Trophoblast cell (in vitro differentiated cells and primary cell): Measurements from ENCODE around the gene SEC16A.

Experiments
- DNase-seq, 2 donors: peaks; one replicate each; pipeline ENCODE4 v3.0.0-alpha.2; 2016
- H2AFZ ChIP-seq: 2 replicates; pipeline ENCODE4 v1.6.1; 2013; ENCODE audit warnings: low read length, moderate library complexity, mild to moderate bottlenecking; ENCODE audit not compliant: insufficient read depth, poor library complexity
- H2AK5ac ChIP-seq: 2 replicates; pipeline ENCODE4 v1.6.1; 2013; ENCODE audit warnings: mild to moderate bottlenecking, low read length
- H2BK120ac ChIP-seq: 2 replicates; pipeline ENCODE4 v1.6.1; 2013; ENCODE audit warnings: low read length, mild to moderate bottlenecking, moderate library complexity; ENCODE audit not compliant: insufficient read depth, poor library complexity
- H2BK12ac ChIP-seq: 2 replicates; pipeline ENCODE4 v1.6.1; 2013; ENCODE audit warnings: mild to moderate bottlenecking, low read length, moderate library complexity
- H2BK5ac ChIP-seq: 2 replicates; pipeline ENCODE4 v1.6.1; 2013; ENCODE audit warnings: low read length, low read depth, moderate library complexity, mild to moderate bottlenecking; ENCODE audit not compliant: poor library complexity
- H3K14ac ChIP-seq: 2 replicates; pipeline ENCODE4 v1.6.1; 2013; ENCODE audit warnings: mild to moderate bottlenecking, low read length
- H3K18ac ChIP-seq: 2 replicates; pipeline ENCODE4 v1.6.1; 2013; ENCODE audit warnings: mild to moderate bottlenecking, low read length
- H3K23ac ChIP-seq: 2 replicates; pipeline ENCODE4 v1.6.1; 2013; ENCODE audit warnings: low read length
- H3K27ac ChIP-seq: 2 replicates; pipeline ENCODE4 v1.5.1; 2013; ENCODE audit warnings: low read depth, mild to moderate bottlenecking, inconsistent platforms, low read length, moderate library complexity
- H3K27me3 ChIP-seq: 2 replicates; pipeline ENCODE4 v1.6.1; 2013; ENCODE audit warnings: inconsistent platforms, mild to moderate bottlenecking, low read length, moderate library complexity; ENCODE audit not compliant: insufficient read depth
- H3K36me3 ChIP-seq, 2 experiments: 1 replicate in 1 of 2; 2 replicates in 1 of 2; pipeline ENCODE4 v1.6.1; 2013; ENCODE audit warnings: low read length in 2 of 2, mild to moderate bottlenecking in 2 of 2, moderate library complexity in 1 of 2; ENCODE audit not compliant: insufficient read depth in 2 of 2, control insufficient read depth in 1 of 2
- H3K4ac ChIP-seq: 2 replicates; pipeline ENCODE4 v1.6.1; 2013; ENCODE audit warnings: low read depth, mild to moderate bottlenecking, low read length, moderate library complexity
- H3K4me1 ChIP-seq, 2 experiments: 1 replicate in 1 of 2; 2 replicates in 1 of 2; pipeline ENCODE4 v1.6.1; 2013; ENCODE audit warnings: low read length in 2 of 2, mild to moderate bottlenecking in 2 of 2, moderate library complexity in 1 of 2; ENCODE audit not compliant: insufficient read depth in 2 of 2, control insufficient read depth in 1 of 2
- H3K4me2 ChIP-seq: 2 replicates; pipeline ENCODE4 v1.6.1; 2013; ENCODE audit warnings: inconsistent platforms, mild to moderate bottlenecking, low read length, moderate library complexity
- H3K4me3 ChIP-seq: 2 replicates; pipeline ENCODE4 v1.5.1; 2013; ENCODE audit warnings: mild to moderate bottlenecking, low read depth, low read length, inconsistent platforms
- H3K79me1 ChIP-seq: one replicate; pipeline ENCODE4 v1.6.1; 2013; ENCODE audit warnings: low read length
- H3K79me2 ChIP-seq: 2 replicates; pipeline ENCODE4 v1.6.1; 2013; ENCODE audit warnings: low read length, mild to moderate bottlenecking; ENCODE audit not compliant: control insufficient read depth, insufficient read depth, poor library complexity
- H3K9ac ChIP-seq: 2 replicates; pipeline ENCODE4 v1.6.1; 2013; ENCODE audit warnings: mild to moderate bottlenecking, low read length
- H3K9me3 ChIP-seq: 2 replicates; pipeline ENCODE4 v1.6.1; 2013; ENCODE audit warnings: low read depth, mild to moderate bottlenecking, control low read depth, inconsistent platforms, low read length; ENCODE audit not compliant: insufficient read depth
- H4K12ac ChIP-seq: 2 replicates; pipeline ENCODE4 v1.6.1; 2013; ENCODE audit warnings: low read depth, mild to moderate bottlenecking, low read length, moderate library complexity
- H4K8ac ChIP-seq: 2 replicates; pipeline ENCODE4 v1.6.1; 2013; ENCODE audit warnings: low read depth, mild to moderate bottlenecking, low read length, moderate library complexity
- H4K91ac ChIP-seq: one replicate; pipeline ENCODE4 v1.6.1; 2013; ENCODE audit warnings: low read depth, mild to moderate bottlenecking, low read length, moderate library complexity
- WGBS: extraction: QIAGEN DNeasy Blood & Tissue Kit; methylation state at CpG from one replicate; pipeline ENCODE4 v1.1.7; 2013; ENCODE audit warnings: missing lambda C conversion rate; ENCODE audit not compliant: insufficient read length, insufficient coverage; ENCODE audit errors: extremely low coverage; 5-methylcytosine and 5-hydroxymethylcytosine counted together

Gene SEC16A

DNA sequence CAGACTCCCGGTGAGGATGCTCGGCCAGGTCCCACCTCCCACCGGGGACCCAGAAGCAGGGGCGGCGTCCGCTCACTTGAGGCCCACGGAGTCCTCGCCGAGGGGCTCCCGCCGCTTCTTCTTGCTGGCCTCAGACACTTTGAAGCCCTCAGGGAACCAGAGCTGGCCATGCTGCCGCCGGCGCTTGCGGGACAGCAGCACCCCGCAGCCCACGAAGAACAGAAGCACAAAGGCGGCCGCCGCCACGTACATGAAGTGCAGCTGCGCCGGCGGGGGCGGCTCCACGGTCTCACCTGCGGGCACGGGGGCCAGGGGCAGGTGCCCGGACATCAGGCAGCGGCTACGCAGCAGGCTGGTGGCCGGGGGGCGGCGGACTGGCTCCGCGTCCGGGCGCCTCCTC, 19.4 kb upstream of the SEC16A start:
- no peaks in the 10 kb centered on the region for H3K27me3 ChIP-seq
- H4K12ac ChIP-seq, result no peak overlapping the region
- H3K4ac ChIP-seq, result no peak overlapping the region
- H3K36me3 ChIP-seq, result peaks cover 78 to 81% of the 10 kb centered on the region in 2 experiments
- H3K4me2 ChIP-seq, result no peak overlapping the region
- H2BK12ac ChIP-seq, result no peak overlapping the region
- H3K79me1 ChIP-seq, result no peaks in the 10 kb centered on the region
- H2AK5ac ChIP-seq, result no peak overlapping the region
- H3K4me1 ChIP-seq, result no peaks in the 10 kb centered on the region
- H3K9ac ChIP-seq, result no peak overlapping the region
- no peak overlapping the region for H3K14ac ChIP-seq
- peaks cover 8% of the 10 kb centered on the region for H3K9me3 ChIP-seq
- H4K91ac ChIP-seq, result no peak overlapping the region
- H2BK5ac ChIP-seq, result no peak overlapping the region
- no CpG with 5 or more reads among the region's 38 CpGs for WGBS
- H3K18ac ChIP-seq, result no peak overlapping the region
- no peak overlapping the region for H2AFZ ChIP-seq
- no peak overlapping the region for H4K8ac ChIP-seq
- H3K27ac ChIP-seq, result no peak overlapping the region
- DNase-seq, result no peak
- no peak overlapping the region for H3K23ac ChIP-seq
- no peaks in the 10 kb centered on the region for H3K79me2 ChIP-seq
- H2BK120ac ChIP-seq, result no peak overlapping the region
- H3K4me3 ChIP-seq, result no peak overlapping the region

DNA sequence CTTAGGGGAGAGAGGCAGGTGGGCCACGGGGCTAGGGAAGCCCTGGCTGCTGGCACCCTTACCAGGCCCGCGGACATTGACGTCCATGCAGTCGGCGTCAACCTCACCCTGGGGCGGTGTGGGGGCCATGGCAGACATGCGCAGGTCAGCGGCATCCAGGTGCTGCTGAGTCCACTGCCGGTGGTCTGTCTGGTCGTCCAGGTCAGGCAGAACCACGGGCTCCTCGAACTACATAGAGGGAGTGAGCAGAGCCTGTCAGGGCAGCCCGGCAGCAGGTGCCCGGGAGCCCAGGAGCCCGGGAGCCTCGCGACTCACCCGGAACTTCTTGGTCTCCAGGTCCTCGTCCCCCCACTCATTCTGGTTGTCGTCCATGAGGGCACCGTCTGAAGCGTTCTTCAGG, 18.8 kb upstream of the SEC16A start:
- Histone ChIP-seq H4K12ac (no peak overlapping the region), H2AK5ac (no peak overlapping the region), H3K27ac (no peak overlapping the region), H3K14ac (no peak overlapping the region), H3K23ac (no peak overlapping the region), H3K79me1 (no peaks in the 10 kb centered on the region), H3K9ac (no peak overlapping the region), H3K36me3 (peaks cover 78 to 79% of the 10 kb centered on the region in 2 experiments), H3K79me2 (no peaks in the 10 kb centered on the region), H4K8ac (no peak overlapping the region), H3K18ac (no peak overlapping the region), H3K4me2 (no peak overlapping the region), H2BK5ac (no peak overlapping the region), H2AFZ (no peak overlapping the region), H3K4me1 (no peaks in the 10 kb centered on the region), H4K91ac (no peak overlapping the region), H3K4me3 (no peak overlapping the region), H2BK12ac (no peak overlapping the region), H3K9me3 (peaks cover 8% of the 10 kb centered on the region), H3K27me3 (no peaks in the 10 kb centered on the region), H2BK120ac (no peak overlapping the region), H3K4ac (no peak overlapping the region)
- no peak for DNase-seq
- WGBS, result no CpG with 5 or more reads among the region's 23 CpGs

DNA sequence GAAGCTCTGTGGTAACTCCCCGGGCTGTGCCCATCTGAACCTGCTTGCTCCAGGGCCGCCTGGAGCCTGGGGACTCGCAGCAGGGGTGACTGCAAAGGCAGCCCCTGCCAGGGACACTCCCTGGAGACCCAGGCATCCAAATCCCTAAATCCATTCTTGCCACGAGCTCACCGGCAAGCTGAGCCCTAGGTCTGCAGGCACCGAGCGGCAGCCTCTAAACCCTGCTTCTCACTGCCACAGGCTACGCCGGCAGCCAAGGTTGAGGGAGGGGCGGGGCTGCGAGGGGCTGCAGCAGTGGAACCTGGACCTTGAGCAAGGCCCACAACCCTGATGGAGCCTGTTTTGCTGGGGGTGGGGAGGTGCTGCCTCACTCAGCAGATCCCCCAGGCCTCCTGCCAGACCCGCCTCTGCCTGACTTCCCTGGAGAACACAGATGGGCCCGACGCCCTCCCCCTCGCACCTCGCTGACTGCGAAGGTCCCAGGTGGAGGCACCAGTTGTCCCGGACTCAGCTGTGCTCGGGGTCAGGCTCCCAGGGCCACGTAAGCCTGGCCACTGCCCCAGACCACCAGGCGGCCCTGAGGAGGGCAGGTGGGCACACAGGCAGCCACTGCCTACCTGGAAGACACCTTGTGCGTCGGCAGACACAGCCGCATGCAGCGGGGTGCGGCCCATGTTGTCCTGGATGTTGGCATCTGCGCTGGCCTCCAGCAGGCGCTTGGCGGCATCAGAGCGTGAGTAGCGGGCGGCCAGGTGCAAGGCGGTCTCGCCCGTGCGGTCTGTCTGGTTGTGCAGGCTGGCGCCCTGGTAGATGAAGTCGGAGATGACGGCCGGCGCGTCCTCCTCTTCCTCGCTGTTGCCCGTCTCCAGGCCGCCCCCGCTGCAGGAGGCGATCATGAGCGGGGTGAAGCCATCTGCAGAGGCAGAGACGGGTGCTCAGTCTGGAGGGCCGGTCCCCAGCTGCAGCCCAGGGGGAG, 17.4 kb upstream of the SEC16A start:
- Histone ChIP-seq H2BK5ac (no peak overlapping the region), H3K9me3 (peaks cover 8% of the 10 kb centered on the region), H3K14ac (no peak overlapping the region), H3K23ac (no peak overlapping the region), H2AK5ac (no peak overlapping the region), H3K4me3 (no peak overlapping the region), H2AFZ (no peak overlapping the region), H4K91ac (no peak overlapping the region), H3K79me2 (no peaks in the 10 kb centered on the region), H4K8ac (no peak overlapping the region), H3K27me3 (no peaks in the 10 kb centered on the region), H3K4me1 (no peaks in the 10 kb centered on the region), H2BK12ac (no peak overlapping the region), H3K4ac (no peak overlapping the region), H2BK120ac (no peak overlapping the region), H3K9ac (no peak overlapping the region), H3K27ac (no peak overlapping the region), H3K4me2 (no peak overlapping the region), H3K18ac (no peak overlapping the region), H4K12ac (no peak overlapping the region), H3K79me1 (no peaks in the 10 kb centered on the region), H3K36me3 (peaks cover 76 to 77% of the 10 kb centered on the region in 2 experiments)
- no peak for DNase-seq
- no CpG with 5 or more reads among the region's 50 CpGs for WGBS

DNA sequence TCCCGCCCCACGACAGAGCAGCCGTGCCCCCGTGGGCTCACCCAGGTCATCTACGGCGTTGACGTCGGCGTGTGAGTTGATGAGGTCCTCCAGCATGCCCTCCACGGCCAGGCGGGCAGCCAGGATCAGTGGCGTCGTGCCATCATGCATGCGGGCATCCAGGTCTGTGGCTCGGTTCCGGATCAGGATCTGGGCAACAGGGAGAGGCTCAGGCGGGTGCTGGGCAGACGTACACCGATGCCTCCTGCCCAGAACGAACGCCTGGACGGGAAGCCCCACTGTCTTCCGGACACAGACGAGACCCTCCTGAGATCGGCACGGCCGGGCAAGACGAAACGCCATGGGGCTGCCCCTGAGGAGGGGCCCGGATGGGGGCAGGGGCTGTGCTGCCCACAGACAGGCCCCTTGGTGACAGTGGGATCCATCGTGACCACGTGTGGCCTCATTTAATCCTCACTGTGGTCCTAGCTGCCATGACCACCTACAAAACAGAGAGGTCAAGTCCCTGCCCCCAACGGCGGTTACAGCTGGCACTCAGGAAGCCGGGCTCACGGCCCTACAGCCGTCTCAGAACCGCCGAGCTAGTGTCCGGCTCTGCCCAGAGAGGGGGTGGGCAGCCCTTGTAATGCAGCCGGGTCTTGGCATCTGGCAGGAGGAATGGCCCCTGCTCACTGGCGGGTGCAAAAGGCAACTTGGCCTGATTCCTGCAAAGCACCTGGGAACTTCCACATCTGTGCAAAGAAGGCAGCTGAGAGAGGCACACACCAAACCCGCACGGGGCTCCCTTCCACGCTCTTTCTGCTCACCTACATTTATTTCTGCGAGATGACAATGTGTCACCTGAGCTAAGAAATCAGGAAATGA, 16.5 kb upstream of the SEC16A start:
- Histone ChIP-seq H3K27ac (no peak overlapping the region), H3K4me2 (no peak overlapping the region), H3K23ac (no peak overlapping the region), H3K9ac (no peak overlapping the region), H4K12ac (no peak overlapping the region), H3K9me3 (peaks cover 6% of the 10 kb centered on the region), H3K79me2 (no peaks in the 10 kb centered on the region), H2BK120ac (no peak overlapping the region), H3K36me3 (peaks cover 66 to 72% of the 10 kb centered on the region in 2 experiments), H3K79me1 (no peaks in the 10 kb centered on the region), H2AFZ (no peak overlapping the region), H3K4me3 (no peak overlapping the region), H3K18ac (no peak overlapping the region), H2BK12ac (no peak overlapping the region), H3K14ac (no peak overlapping the region), H4K8ac (no peak overlapping the region), H3K27me3 (no peaks in the 10 kb centered on the region), H2BK5ac (no peak overlapping the region), H4K91ac (no peak overlapping the region), H3K4ac (no peak overlapping the region), H3K4me1 (no peaks in the 10 kb centered on the region), H2AK5ac (no peak overlapping the region)
- DNase-seq, result no peak
- no CpG with 5 or more reads among the region's 46 CpGs for WGBS
